AG04450 (cell line): ENCODE results near the gene OSBPL10. TPM values are rescaled to one million over a fixed set of nuclear protein-coding genes. Genes with fewer than 3 reads are reported as not detected.

Experiments used
- CTCF ChIA-PET: fragments of 300-600, 350-600 bp; formaldehyde crosslinking; extraction: SDS; loops from one replicate; lab custom pipeline; 2022; ENCODE audit warnings: antibody characterized with exemption, inconsistent platforms; lab: Charles Lee
- POLR2A ChIA-PET: fragments of 350-600 bp; formaldehyde crosslinking; extraction: SDS; loops from one replicate; lab custom pipeline; 2021; ENCODE audit warnings: antibody characterized with exemption, inconsistent platforms; lab: Yijun Ruan, JAX
- DNase-seq: peaks from one replicate; pipeline ENCODE4 v3.0.0-alpha.2; 2011; ENCODE audit warnings: low read depth, low spot score
- H3K27ac ChIP-seq: one replicate; pipeline ENCODE4 v1.5.1; 2012; ENCODE audit warnings: low read depth, low read length, control low read depth
- H3K27me3 ChIP-seq: one replicate; pipeline ENCODE4 v1.6.0; 2012; ENCODE audit warnings: low read length; ENCODE audit not compliant: control insufficient read depth, insufficient read depth
- H3K4me3 ChIP-seq: 2 replicates; pipeline ENCODE4 v1.5.1; 2011; ENCODE audit warnings: mild to moderate bottlenecking, low read depth, low read length, control low read depth
- H3K9me3 ChIP-seq: 2 replicates; pipeline ENCODE4 v1.5.1; 2012; ENCODE audit warnings: low read length; ENCODE audit not compliant: control insufficient read depth, insufficient read depth
- polyA plus RNA-seq: library from polyadenylated mRNA; depleted of rRNA; stranded (reverse); fragments of >200 nt; gene quantifications from 2 replicates; pipeline ENCODE4 v1.2.3, GENCODE V29; 2011
- TF ChIP-seq, protein P1 (sequence below): IDR thresholded peaks from 2 replicates; pipeline ENCODE4 v1.5.1; 2011; ENCODE audit warnings: low read depth, low read length, control low read depth, inconsistent platforms

The OSBPL10 gene
- polyA plus RNA-seq, 1 experiment, result 13.2 TPM

DNA sequence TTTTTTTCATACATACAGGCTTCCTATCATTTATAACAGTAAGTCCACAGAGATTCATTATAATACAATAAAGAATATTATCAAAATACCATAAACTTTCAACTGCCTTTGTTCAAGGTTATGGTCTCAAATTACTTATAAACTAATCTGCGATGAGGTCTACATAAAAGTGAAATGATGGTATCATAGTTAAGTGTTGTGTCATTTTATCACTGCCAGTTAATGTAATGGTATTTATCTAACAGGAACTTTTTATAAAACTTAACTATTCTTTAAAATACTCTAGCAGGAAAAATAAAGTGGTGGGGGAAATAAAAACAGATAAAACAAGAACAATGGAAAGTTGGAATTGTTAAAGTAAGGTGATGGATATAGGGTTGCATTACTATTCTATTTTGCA is 153.1 kb downstream of the OSBPL10 start:
- TF ChIP-seq, protein P1, sequence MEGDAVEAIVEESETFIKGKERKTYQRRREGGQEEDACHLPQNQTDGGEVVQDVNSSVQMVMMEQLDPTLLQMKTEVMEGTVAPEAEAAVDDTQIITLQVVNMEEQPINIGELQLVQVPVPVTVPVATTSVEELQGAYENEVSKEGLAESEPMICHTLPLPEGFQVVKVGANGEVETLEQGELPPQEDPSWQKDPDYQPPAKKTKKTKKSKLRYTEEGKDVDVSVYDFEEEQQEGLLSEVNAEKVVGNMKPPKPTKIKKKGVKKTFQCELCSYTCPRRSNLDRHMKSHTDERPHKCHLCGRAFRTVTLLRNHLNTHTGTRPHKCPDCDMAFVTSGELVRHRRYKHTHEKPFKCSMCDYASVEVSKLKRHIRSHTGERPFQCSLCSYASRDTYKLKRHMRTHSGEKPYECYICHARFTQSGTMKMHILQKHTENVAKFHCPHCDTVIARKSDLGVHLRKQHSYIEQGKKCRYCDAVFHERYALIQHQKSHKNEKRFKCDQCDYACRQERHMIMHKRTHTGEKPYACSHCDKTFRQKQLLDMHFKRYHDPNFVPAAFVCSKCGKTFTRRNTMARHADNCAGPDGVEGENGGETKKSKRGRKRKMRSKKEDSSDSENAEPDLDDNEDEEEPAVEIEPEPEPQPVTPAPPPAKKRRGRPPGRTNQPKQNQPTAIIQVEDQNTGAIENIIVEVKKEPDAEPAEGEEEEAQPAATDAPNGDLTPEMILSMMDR, result no peak
- DNase-seq, result no peak
- Histone ChIP-seq H3K9me3 (no peaks in the 10 kb centered on the region), H3K4me3 (no peak overlapping the region), H3K27me3 (no peaks in the 10 kb centered on the region), H3K27ac (no peak overlapping the region)
- POLR2A ChIA-PET, result no interaction called here
- CTCF ChIA-PET, result no interaction called here

DNA sequence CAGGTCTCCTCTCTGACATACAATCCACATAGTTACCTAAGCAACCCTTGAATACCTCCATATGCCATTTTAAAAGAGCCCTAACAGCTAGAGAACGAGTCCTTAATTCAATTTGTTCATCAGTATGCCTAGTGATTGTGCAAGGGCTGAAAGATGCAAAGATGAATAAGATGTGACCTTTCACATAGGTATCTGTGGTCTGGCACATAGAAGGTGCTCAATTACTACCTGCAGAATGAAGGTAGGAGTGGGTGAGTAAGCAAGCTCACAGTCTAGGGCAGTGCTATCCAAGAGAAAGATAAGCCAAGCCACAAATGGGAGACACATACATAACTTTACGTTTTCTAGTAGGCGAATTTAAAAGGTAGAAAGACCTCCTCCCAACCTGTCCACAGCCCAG is 157.9 kb downstream of the OSBPL10 start:
- Histone ChIP-seq H3K4me3 (no peak overlapping the region), H3K9me3 (no peaks in the 10 kb centered on the region), H3K27ac (no peak overlapping the region), H3K27me3 (no peaks in the 10 kb centered on the region)
- no peak for DNase-seq
- CTCF ChIA-PET, result no interaction called here
- POLR2A ChIA-PET, result no interaction called here
- TF ChIP-seq, protein P1, result no peak

DNA sequence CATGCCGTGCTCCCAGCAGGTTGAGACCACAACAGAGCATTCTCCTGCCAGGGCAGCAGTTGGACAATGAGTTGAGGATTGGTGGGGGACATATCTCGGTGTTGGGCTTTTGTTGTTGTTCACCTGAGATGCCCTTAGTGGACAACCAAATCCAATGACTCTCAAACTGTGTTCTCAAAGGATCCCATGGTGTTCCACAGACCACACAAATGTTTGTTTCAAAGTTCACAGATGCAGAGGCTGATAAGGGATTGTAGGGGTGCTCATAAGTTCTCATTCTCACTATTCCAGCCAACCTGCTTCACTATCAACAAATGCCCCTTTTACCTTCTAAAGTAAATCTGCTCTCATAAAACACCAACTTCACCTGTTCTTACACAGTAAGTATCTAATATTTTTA is 159.9 kb downstream of the OSBPL10 start:
- POLR2A ChIA-PET, result no interaction called here
- TF ChIP-seq, protein P1, result no peak
- no peak for DNase-seq

DNA sequence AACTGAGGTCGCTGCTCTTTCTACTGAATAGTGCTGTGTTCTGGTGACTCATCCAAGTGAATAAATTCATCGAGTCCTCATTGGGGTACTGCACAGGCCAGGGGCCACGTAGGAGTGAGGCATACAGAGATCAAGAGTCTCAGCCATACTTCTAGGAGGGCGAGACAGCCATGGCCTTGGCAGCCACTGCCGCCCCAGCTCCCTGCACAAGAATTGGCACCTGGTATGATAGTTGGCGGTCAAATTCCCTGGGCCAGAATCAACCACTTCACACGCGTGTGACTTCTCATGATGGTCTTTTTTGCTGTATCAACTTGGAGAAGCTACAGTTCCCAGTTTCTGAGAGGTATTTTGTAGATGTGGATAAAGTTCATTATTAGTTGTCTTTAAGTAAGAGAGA is 161.6 kb downstream of the OSBPL10 start:
- Histone ChIP-seq H3K9me3 (no peaks in the 10 kb centered on the region), H3K27me3 (no peaks in the 10 kb centered on the region), H3K27ac (no peak overlapping the region), H3K4me3 (no peak overlapping the region)
- TF ChIP-seq, protein P1, result no peak
- POLR2A ChIA-PET, result no interaction called here
- no peak for DNase-seq
- CTCF ChIA-PET, result no interaction called here

More for the DNA sequence above, 159.9 kb downstream of the OSBPL10 start:
- Histone ChIP-seq H3K27ac (no peak overlapping the region), H3K27me3 (no peaks in the 10 kb centered on the region), H3K9me3 (no peaks in the 10 kb centered on the region), H3K4me3 (no peak overlapping the region)
- CTCF ChIA-PET, result no interaction called here

DNA sequence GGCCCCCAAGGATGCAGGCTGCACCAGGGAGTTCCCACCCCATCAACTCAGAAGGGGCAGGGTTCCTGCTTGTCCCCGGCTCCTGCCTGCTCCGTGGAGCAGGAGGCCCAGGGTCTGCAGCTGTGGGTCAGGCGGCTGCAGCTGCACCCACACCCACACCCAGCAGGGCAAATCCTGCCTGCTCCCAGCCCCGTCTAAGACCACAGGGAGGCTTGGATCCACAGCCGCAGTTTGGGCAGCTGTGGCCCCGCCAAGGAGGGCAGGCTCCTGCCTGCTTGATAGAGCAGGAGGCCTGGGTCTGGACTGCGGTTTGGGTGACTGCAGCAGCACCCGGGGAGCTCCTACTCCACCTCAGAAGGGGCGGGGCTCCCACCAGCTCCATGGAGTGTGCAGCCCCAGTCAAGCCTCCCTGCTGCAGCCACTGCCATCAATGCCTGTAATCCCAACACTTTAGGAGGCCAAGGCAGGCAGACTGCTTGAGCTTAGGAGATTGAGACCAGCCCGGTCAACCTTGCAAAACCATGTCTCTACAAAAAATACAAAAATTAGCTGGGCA is 163.6 kb downstream of the OSBPL10 start:
- no peaks in the 10 kb centered on the region for H3K27me3 ChIP-seq
- DNase-seq, result no peak
- ChIA-PET POLR2A (no interaction called here), CTCF (no interaction called here)
- H3K4me3 ChIP-seq, result no peak overlapping the region
- H3K27ac ChIP-seq, result no peak overlapping the region
- H3K9me3 ChIP-seq, result no peaks in the 10 kb centered on the region
- TF ChIP-seq, protein P1, result no peak
